Measurements from ENCODE around the gene PARD6G. TPM values are rescaled to one million over a fixed set of nuclear protein-coding genes. Genes with fewer than 3 reads are reported as not detected.

The PARD6G gene
- total RNA-seq, 5 donors from 2014 or later (not counting 1 experiment from before 2014, with no cell fraction given): 0.15 to 0.96 (median 0.50) TPM; not detected in 1

DNA sequence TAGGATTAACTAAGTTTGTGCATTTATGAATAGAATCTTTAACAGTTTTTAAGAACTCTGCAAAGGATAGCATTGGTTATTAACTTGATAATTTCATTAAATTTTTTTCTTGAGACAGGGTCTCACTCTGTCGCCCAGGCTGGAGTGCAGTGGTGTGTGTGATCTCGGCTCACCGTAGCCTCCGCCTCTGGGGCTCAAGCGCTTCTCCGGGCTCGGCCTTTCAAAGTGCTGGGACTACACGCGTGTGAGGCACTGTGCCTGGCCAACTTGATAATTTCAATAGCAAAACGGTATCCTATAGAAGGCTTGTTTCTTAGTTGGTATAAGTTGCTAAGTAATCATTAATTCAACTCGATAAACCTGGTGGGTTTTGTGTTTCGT is 100.3 kb downstream of the PARD6G start:
- Mint-ChIP-seq H3K36me3 (no peaks in the 10 kb centered on the region), H3K27ac (peak overlapping the region in 1 of 2 donors; percentile 44), H3K27me3 (peaks cover 8 to 17% of the 10 kb centered on the region in 2 donors), H3K9me3 (no peaks in the 10 kb centered on the region), H3K4me1 (peaks cover 12 to 19% (median 15%) of the 10 kb centered on the region in 3 donors), H3K4me3 (peak overlapping the region; percentile 80 to 87 (median 84))
- ChIA-PET POLR2A (no interaction called here), CTCF (interaction anchor here in 1 of 2 donors (0.7 kb wide), 1 partner anchor 100 kb away, joined by 3 read pairs; the partner anchor contains the start of gene PARD6G)
- DNase-seq (no peak), ATAC-seq (replicated peaks in 1 of 4) (peak in 3 of 4 experiments; percentile 29 to 39 (median 35))
- Histone ChIP-seq H3K27me3 (replicated peaks in 1 of 2; ENCODE audit: control insufficient read depth in 2 of 2, extremely low read depth in 1 of 2, insufficient read depth in 2 of 2, low read length in 1 of 2) (peaks cover 0 to 16% of the 10 kb centered on the region in 2 experiments), H3K36me3 (ENCODE audit: control insufficient read depth in 2 of 2, extremely low read depth in 1 of 2, insufficient read depth in 1 of 2, low read length in 1 of 2) (no peaks in the 10 kb centered on the region), H3K4me1 (ENCODE audit: control insufficient read depth in 1 of 2, extremely low read depth in 1 of 2, insufficient read depth in 2 of 2, low read length in 2 of 2) (peaks cover 0 to 20% of the 10 kb centered on the region in 2 experiments), H3K4me3 (ENCODE audit: control insufficient read depth in 1 of 2, extremely low read depth in 1 of 2, low read length in 1 of 2) (peak overlapping the region; percentile 52 to 76), H3K9me3 (no peaks in the 10 kb centered on the region), H3K27ac (ENCODE audit: low read length) (no peak overlapping the region)
- WGBS (ENCODE audit: insufficient coverage): 50% methylated on average over 11 of the region's 12 CpGs

- Histone ChIP-seq H3K27ac (ENCODE audit: low read length) (no peak overlapping the region), H3K9me3 (no peaks in the 10 kb centered on the region), H3K4me1 (ENCODE audit: control insufficient read depth in 1 of 2, extremely low read depth in 1 of 2, insufficient read depth in 2 of 2, low read length in 2 of 2) (peaks cover 0 to 20% of the 10 kb centered on the region in 2 experiments), H3K36me3 (ENCODE audit: control insufficient read depth in 2 of 2, extremely low read depth in 1 of 2, insufficient read depth in 1 of 2, low read length in 1 of 2) (no peaks in the 10 kb centered on the region), H3K27me3 (replicated peaks in 1 of 2; ENCODE audit: control insufficient read depth in 2 of 2, extremely low read depth in 1 of 2, insufficient read depth in 2 of 2, low read length in 1 of 2) (peaks cover 0 to 16% of the 10 kb centered on the region in 2 experiments), H3K4me3 (ENCODE audit: control insufficient read depth in 1 of 2, extremely low read depth in 1 of 2, low read length in 1 of 2) (no peak overlapping the region)
- Mint-ChIP-seq H3K27me3 (peaks cover 7 to 17% of the 10 kb centered on the region in 2 donors), H3K4me3 (no peak overlapping the region), H3K36me3 (peaks cover 5% of the 10 kb centered on the region), H3K4me1 (peaks cover 12 to 19% (median 15%) of the 10 kb centered on the region in 3 donors), H3K27ac (no peak overlapping the region), H3K9me3 (no peaks in the 10 kb centered on the region)
- 95% methylated on average over 4 of the region's 5 CpGs for WGBS (ENCODE audit: insufficient coverage)
- CTCF ChIA-PET: no interaction called here
- DNase-seq (no peak), ATAC-seq (replicated peaks in 1 of 4) (no peak)
- POLR2A ChIA-PET: interaction anchor here (0.6 kb wide), 2 partner anchors 112 to 647 kb away, joined by 3 to 6 read pairs; no protein-coding TSS in a partner anchor
Measured at GRCh38 chr18:80145196-80145804, 102.0 kb downstream of the PARD6G start.

DNA sequence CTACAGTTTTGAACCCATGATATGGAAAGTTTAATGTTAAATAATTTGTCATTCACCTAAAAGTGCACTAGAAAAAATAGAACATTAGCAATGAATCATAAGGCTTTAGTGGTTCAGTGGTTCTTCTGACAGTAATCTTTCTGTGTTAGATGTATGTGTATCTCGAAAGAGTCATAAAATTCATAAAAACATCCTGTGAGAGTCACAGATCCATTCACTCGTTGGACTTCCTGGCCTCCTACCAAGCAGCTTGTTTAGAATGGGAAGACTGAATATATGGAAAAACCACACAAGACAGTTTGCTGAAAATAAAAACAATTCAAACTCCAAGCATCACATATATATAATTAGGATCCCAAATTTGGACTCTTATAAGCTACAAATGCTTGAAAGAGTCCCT is 103.4 kb downstream of the PARD6G start:
- Mint-ChIP-seq H3K27me3 (peaks cover 2 to 11% of the 10 kb centered on the region in 2 donors), H3K4me1 (peaks cover 12 to 19% (median 15%) of the 10 kb centered on the region in 3 donors), H3K36me3 (peaks cover 16% of the 10 kb centered on the region), H3K27ac (no peak overlapping the region), H3K9me3 (no peaks in the 10 kb centered on the region), H3K4me3 (no peak overlapping the region)
- H3K4me3 ChIP-seq (ENCODE audit: control insufficient read depth in 1 of 2, extremely low read depth in 1 of 2, low read length in 1 of 2): no peak overlapping the region
- WGBS (ENCODE audit: insufficient coverage): no CpG with 5 or more reads among the region's 2 CpGs
- peaks cover 0 to 3% of the 10 kb centered on the region in 2 donors for H3K36me3 ChIP-seq (ENCODE audit: control insufficient read depth in 2 of 2, extremely low read depth in 1 of 2, insufficient read depth in 1 of 2, low read length in 1 of 2)
- no peaks in the 10 kb centered on the region for H3K9me3 ChIP-seq
- ATAC-seq (replicated peaks in 1 of 4) (no peak), DNase-seq (no peak)
- no peak overlapping the region for H3K27ac ChIP-seq (ENCODE audit: low read length)
- ChIA-PET CTCF (no interaction called here), POLR2A (interaction anchor here in 1 of 2 donors (0.5 kb wide), 1 partner anchor 20 kb away, joined by 3 read pairs; no protein-coding TSS in a partner anchor)
- peaks cover 0 to 15% of the 10 kb centered on the region in 2 experiments for H3K27me3 ChIP-seq (replicated peaks in 1 of 2; ENCODE audit: control insufficient read depth in 2 of 2, extremely low read depth in 1 of 2, insufficient read depth in 2 of 2, low read length in 1 of 2)
- H3K4me1 ChIP-seq (ENCODE audit: control insufficient read depth in 1 of 2, extremely low read depth in 1 of 2, insufficient read depth in 2 of 2, low read length in 2 of 2): peaks cover 0 to 18% of the 10 kb centered on the region in 2 experiments

DNA sequence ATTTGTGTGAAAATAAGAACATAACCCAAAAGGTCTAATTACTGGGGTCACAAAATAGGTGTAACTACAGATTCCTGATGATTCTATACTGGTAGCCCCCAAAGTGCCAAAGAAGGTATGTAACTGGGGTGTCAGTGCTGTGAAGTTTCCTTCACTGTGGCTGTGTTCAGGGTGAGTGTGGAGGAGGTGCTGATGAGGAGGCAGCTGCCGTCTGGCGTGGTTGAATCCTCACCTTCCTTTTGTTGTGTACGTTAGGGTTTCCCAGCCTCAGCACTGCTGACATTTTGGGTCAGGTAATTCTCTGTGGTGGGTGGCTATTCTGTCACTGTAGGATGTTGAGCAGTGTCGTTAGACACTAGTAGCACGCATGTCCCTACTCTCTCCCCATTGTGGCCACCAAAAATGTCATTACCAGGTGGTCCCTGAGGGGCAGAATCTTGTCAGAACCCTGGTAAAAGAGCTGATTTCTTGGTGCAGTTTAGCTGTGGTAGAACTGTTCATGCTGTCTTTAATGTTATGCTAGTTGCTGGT is 106.8 kb downstream of the PARD6G start:
- ATAC-seq (replicated peaks in 1 of 4): no peak

DNA sequence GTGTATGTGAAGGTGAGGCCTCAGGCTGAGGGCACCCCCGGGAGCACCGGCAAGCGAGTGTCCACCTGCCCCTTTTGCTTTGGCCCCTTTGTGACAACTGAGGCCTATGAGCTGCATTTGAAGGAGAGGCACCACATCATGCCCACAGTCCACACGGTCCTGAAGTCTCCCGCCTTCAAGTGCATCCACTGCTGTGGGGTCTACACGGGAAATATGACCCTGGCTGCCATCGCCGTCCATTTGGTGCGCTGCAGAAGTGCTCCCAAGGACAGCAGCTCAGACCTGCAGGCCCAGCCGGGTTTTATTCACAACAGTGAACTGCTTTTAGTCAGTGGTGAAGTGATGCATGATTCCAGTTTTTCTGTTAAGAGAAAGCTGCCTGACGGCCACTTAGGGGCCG is 109.3 kb downstream of the PARD6G start:
- no peaks in the 10 kb centered on the region for H3K9me3 Mint-ChIP-seq
- Histone ChIP-seq H3K4me3 (ENCODE audit: control insufficient read depth in 1 of 2, extremely low read depth in 1 of 2, low read length in 1 of 2) (no peak overlapping the region), H3K4me1 (ENCODE audit: control insufficient read depth in 1 of 2, extremely low read depth in 1 of 2, insufficient read depth in 2 of 2, low read length in 2 of 2) (no peaks in the 10 kb centered on the region), H3K27ac (ENCODE audit: low read length) (no peak overlapping the region), H3K27me3 (replicated peaks in 1 of 2; ENCODE audit: control insufficient read depth in 2 of 2, extremely low read depth in 1 of 2, insufficient read depth in 2 of 2, low read length in 1 of 2) (no peaks in the 10 kb centered on the region), H3K9me3 (no peaks in the 10 kb centered on the region), H3K36me3 (ENCODE audit: control insufficient read depth in 2 of 2, extremely low read depth in 1 of 2, insufficient read depth in 1 of 2, low read length in 1 of 2) (peaks cover 15 to 59% of the 10 kb centered on the region in 2 donors)
- POLR2A ChIA-PET: interaction anchor here in 1 of 2 donors (1.2 kb wide), 1 partner anchor 15 kb away, joined by 3 read pairs; no protein-coding TSS in a partner anchor
- DNase-seq (no peak), ATAC-seq (replicated peaks in 1 of 4) (no peak)
- no peak overlapping the region for H3K27ac Mint-ChIP-seq
- H3K4me1 Mint-ChIP-seq: peaks cover 0 to 3% (median 2%) of the 10 kb centered on the region in 3 donors
- WGBS (ENCODE audit: insufficient coverage): 98% methylated on average over 10 of the region's 12 CpGs
- CTCF ChIA-PET: no interaction called here
- no peaks in the 10 kb centered on the region for H3K27me3 Mint-ChIP-seq
- H3K36me3 Mint-ChIP-seq: peaks cover 66% of the 10 kb centered on the region
- no peak overlapping the region for H3K4me3 Mint-ChIP-seq

More for the DNA sequence above, 106.8 kb downstream of the PARD6G start:
- H3K4me3 Mint-ChIP-seq: no peak overlapping the region
- Histone ChIP-seq H3K4me3 (ENCODE audit: control insufficient read depth in 1 of 2, extremely low read depth in 1 of 2, low read length in 1 of 2) (no peak overlapping the region), H3K36me3 (ENCODE audit: control insufficient read depth in 2 of 2, extremely low read depth in 1 of 2, insufficient read depth in 1 of 2, low read length in 1 of 2) (peaks cover 11 to 36% of the 10 kb centered on the region in 2 donors), H3K27ac (ENCODE audit: low read length) (no peak overlapping the region), H3K4me1 (ENCODE audit: control insufficient read depth in 1 of 2, extremely low read depth in 1 of 2, insufficient read depth in 2 of 2, low read length in 2 of 2) (no peaks in the 10 kb centered on the region), H3K9me3 (no peaks in the 10 kb centered on the region), H3K27me3 (replicated peaks in 1 of 2; ENCODE audit: control insufficient read depth in 2 of 2, extremely low read depth in 1 of 2, insufficient read depth in 2 of 2, low read length in 1 of 2) (no peaks in the 10 kb centered on the region)
- no peaks in the 10 kb centered on the region for H3K9me3 Mint-ChIP-seq
- no peak overlapping the region for H3K27ac Mint-ChIP-seq
- no peak for DNase-seq
- ChIA-PET CTCF (no interaction called here), POLR2A (interaction anchor here in 1 of 2 donors (0.6 kb wide), 1 partner anchor 11 kb away, joined by 10 read pairs; no protein-coding TSS in a partner anchor)
- H3K27me3 Mint-ChIP-seq: no peaks in the 10 kb centered on the region
- no peaks in the 10 kb centered on the region for H3K4me1 Mint-ChIP-seq
- peaks cover 44% of the 10 kb centered on the region for H3K36me3 Mint-ChIP-seq
- WGBS (ENCODE audit: insufficient coverage): 81% methylated on average over 3 of the region's 5 CpGs

DNA sequence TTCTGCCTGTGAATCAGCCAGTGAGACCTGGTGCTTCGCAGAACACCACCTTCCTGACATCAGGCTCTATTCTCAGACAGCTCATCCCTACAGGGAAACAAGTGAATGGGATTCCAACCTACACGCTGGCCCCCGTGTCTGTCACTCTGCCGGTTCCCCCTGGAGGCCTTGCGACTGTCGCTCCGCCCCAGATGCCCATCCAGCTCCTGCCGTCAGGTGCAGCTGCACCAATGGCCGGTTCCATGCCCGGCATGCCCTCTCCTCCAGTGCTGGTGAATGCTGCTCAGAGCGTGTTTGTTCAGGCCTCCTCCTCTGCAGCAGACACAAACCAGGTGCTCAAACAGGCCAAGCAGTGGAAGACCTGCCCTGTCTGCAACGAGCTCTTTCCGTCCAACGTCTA is 110.2 kb downstream of the PARD6G start:
- Histone ChIP-seq H3K4me3 (ENCODE audit: control insufficient read depth in 1 of 2, extremely low read depth in 1 of 2, low read length in 1 of 2) (no peak overlapping the region), H3K4me1 (ENCODE audit: control insufficient read depth in 1 of 2, extremely low read depth in 1 of 2, insufficient read depth in 2 of 2, low read length in 2 of 2) (no peaks in the 10 kb centered on the region), H3K9me3 (no peaks in the 10 kb centered on the region), H3K27me3 (replicated peaks in 1 of 2; ENCODE audit: control insufficient read depth in 2 of 2, extremely low read depth in 1 of 2, insufficient read depth in 2 of 2, low read length in 1 of 2) (no peaks in the 10 kb centered on the region), H3K27ac (ENCODE audit: low read length) (no peak overlapping the region), H3K36me3 (ENCODE audit: control insufficient read depth in 2 of 2, extremely low read depth in 1 of 2, insufficient read depth in 1 of 2, low read length in 1 of 2) (peaks cover 15 to 60% of the 10 kb centered on the region in 2 donors)
- Mint-ChIP-seq H3K4me1 (peaks cover 0 to 5% (median 3%) of the 10 kb centered on the region in 3 donors), H3K27ac (no peak overlapping the region), H3K9me3 (no peaks in the 10 kb centered on the region), H3K4me3 (no peak overlapping the region), H3K27me3 (no peaks in the 10 kb centered on the region), H3K36me3 (peaks cover 71% of the 10 kb centered on the region)
- ChIA-PET CTCF (no interaction called here), POLR2A (interaction anchor here in 1 of 2 donors (1.2 kb wide), 1 partner anchor 15 kb away, joined by 3 read pairs; no protein-coding TSS in a partner anchor)
- DNase-seq: no peak
- ATAC-seq (replicated peaks in 1 of 4): no peak
- 96% methylated on average over 12 of the region's 14 CpGs for WGBS (ENCODE audit: insufficient coverage)

Data from T-cell (primary cell).